Erythroblast (primary cell): ENCODE measurements around the gene SLC35F1.
"Not testable (repeated sequence)": the region's sequence is repeated elsewhere in the genome, so short reads cannot be mapped to it uniquely, and the experiment has no call there.

Experiments
- DNase-seq, 2 experiments: peaks; one replicate each; lab custom pipeline; 2025; lab: John Stamatoyannopoulos, UW
- GATA1 ChIP-seq: IDR thresholded peaks from 2 replicates; pipeline ENCODE4 v1.6.1; 2011; ENCODE audit warnings: low read depth, mild to moderate bottlenecking, control low read depth, low read length, moderate library complexity
- POLR2A ChIP-seq: IDR thresholded peaks from 2 replicates; pipeline ENCODE4 v1.6.1; 2011; ENCODE audit warnings: mild to moderate bottlenecking, low read length

Gene SLC35F1

GRCh38 chr6:117938311-117938995 is 31.4 kb downstream of the SLC35F1 start:
- DNase-seq = no peak
- no peak for TF ChIP-seq GATA1
- no peak for TF ChIP-seq POLR2A

GRCh38 chr6:117947234-117947633 is 40.2 kb downstream of the SLC35F1 start:
- no peak for DNase-seq
- TF ChIP-seq POLR2A (no peak), GATA1 (no peak)

- DNase-seq = no peak
- no peak for TF ChIP-seq POLR2A
- no peak for TF ChIP-seq GATA1
These were observed 44.7 kb downstream of the SLC35F1 start for GRCh38 chr6:117951783-117952182.

GRCh38 chr6:117955684-117956256 is 48.7 kb downstream of the SLC35F1 start:
- DNase-seq = no peak
- TF ChIP-seq POLR2A (no peak), GATA1 (no peak)

- DNase-seq = no peak
- no peak for TF ChIP-seq GATA1
These were observed 49.3 kb downstream of the SLC35F1 start for GRCh38 chr6:117956386-117956785.

GRCh38 chr6:117958536-117958935 is 51.5 kb downstream of the SLC35F1 start:
- no peak for TF ChIP-seq POLR2A
- no peak for TF ChIP-seq GATA1
- DNase-seq = no peak

GRCh38 chr6:117960877-117961276 is 53.8 kb downstream of the SLC35F1 start:
- DNase-seq = no peak
- no peak for TF ChIP-seq POLR2A
- no peak for TF ChIP-seq GATA1

- TF ChIP-seq POLR2A = no peak
- TF ChIP-seq GATA1 = no peak
- DNase-seq = no peak
These were observed 54.2 kb downstream of the SLC35F1 start for GRCh38 chr6:117961301-117961700.

GRCh38 chr6:117965763-117966162 is 58.7 kb downstream of the SLC35F1 start:
- DNase-seq = not testable (repeated sequence)

GRCh38 chr6:117971637-117972036 is 64.6 kb downstream of the SLC35F1 start:
- TF ChIP-seq POLR2A = no peak
- TF ChIP-seq GATA1 = no peak
- no peak for DNase-seq

- DNase-seq = no peak
- TF ChIP-seq POLR2A (no peak), GATA1 (no peak)
These were observed 68.0 kb downstream of the SLC35F1 start for GRCh38 chr6:117974914-117975627.

GRCh38 chr6:117976030-117976651 is 69.1 kb downstream of the SLC35F1 start:
- DNase-seq = peak; percentile 34 to 63
- TF ChIP-seq POLR2A (no peak), GATA1 (no peak)

GRCh38 chr6:117985916-117986315 is 78.9 kb downstream of the SLC35F1 start:
- DNase-seq = no peak
- TF ChIP-seq POLR2A (no peak), GATA1 (no peak)

GRCh38 chr6:117986396-117986795 is 79.3 kb downstream of the SLC35F1 start:
- DNase-seq = no peak
- TF ChIP-seq POLR2A (no peak), GATA1 (no peak)

GRCh38 chr6:117989086-117989485 is 82.0 kb downstream of the SLC35F1 start:
- TF ChIP-seq GATA1 (no peak), POLR2A (no peak)
- DNase-seq = no peak

- TF ChIP-seq GATA1 (no peak), POLR2A (no peak)
- no peak for DNase-seq
These were observed 83.1 kb downstream of the SLC35F1 start for GRCh38 chr6:117990151-117990550.
